Measurements from ENCODE around the gene TMEM244.

The TMEM244 gene

GRCh38 chr6:129875610-129876520 lies 14.8 kb upstream of the TMEM244 start:
- Histone ChIP-seq H3K9ac (ENCODE audit: low read length) (no peak overlapping the region), H3K4me2 (ENCODE audit: low read length) (peak overlapping the region; percentile 67), H3K4me1 (ENCODE audit: low read length) (peaks cover 19% of the 10 kb centered on the region), H2AFZ (ENCODE audit: low read depth, low read length) (no peak overlapping the region), H3K27me3 (ENCODE audit: low read depth, low read length) (peaks cover 5% of the 10 kb centered on the region; the same call in 1 of the 2 replicates), H3K9me3 (ENCODE audit: insufficient read depth, low read length) (no peaks in the 10 kb centered on the region), H3K27ac (ENCODE audit: low read length) (no peak overlapping the region), H3K79me2 (ENCODE audit: low read length) (no peaks in the 10 kb centered on the region), H3K4me3 (ENCODE audit: low read length) (peak overlapping the region; percentile 58), H4K20me1 (ENCODE audit: insufficient read depth, low read length) (no peaks in the 10 kb centered on the region), H3K36me3 (replicated peaks; ENCODE audit: low read depth, low read length) (no peaks in the 10 kb centered on the region)
- TF ChIP-seq EZH2phosphoT487 (IDR thresholded peaks at IDR 0.05; ENCODE audit: low read depth) (no peak), CTCF (IDR thresholded peaks at IDR 0.05; ENCODE audit: low read depth, low read length) (no peak)

- Histone ChIP-seq H3K27ac (ENCODE audit: low read length) (no peak overlapping the region), H4K20me1 (ENCODE audit: insufficient read depth, low read length) (no peaks in the 10 kb centered on the region), H3K4me1 (ENCODE audit: low read length) (peaks cover 19% of the 10 kb centered on the region)
Observed at GRCh38 chr6:129874837-129875236, 13.7 kb upstream of the TMEM244 start.

GRCh38 chr6:129872586-129872985 lies 11.5 kb upstream of the TMEM244 start:
- no peak overlapping the region for H3K4me3 ChIP-seq (ENCODE audit: low read length)
- no peak overlapping the region for H3K27ac ChIP-seq (ENCODE audit: low read length)
- peaks cover 19% of the 10 kb centered on the region for H3K4me1 ChIP-seq (ENCODE audit: low read length)
- no peak for TF ChIP-seq CTCF (IDR thresholded peaks at IDR 0.05; ENCODE audit: low read depth, low read length)
- TF ChIP-seq EZH2phosphoT487 (IDR thresholded peaks at IDR 0.05; ENCODE audit: low read depth): no peak
- H3K36me3 ChIP-seq (replicated peaks; ENCODE audit: low read depth, low read length): no peaks in the 10 kb centered on the region
- no peaks in the 10 kb centered on the region for H3K9me3 ChIP-seq (ENCODE audit: insufficient read depth, low read length)
- no peaks in the 10 kb centered on the region for H3K79me2 ChIP-seq (ENCODE audit: low read length)
- no peak overlapping the region for H3K9ac ChIP-seq (ENCODE audit: low read length)
- H3K27me3 ChIP-seq (ENCODE audit: low read depth, low read length): peaks cover 5% of the 10 kb centered on the region; the same call in 1 of the 2 replicates
- no peak overlapping the region for H2AFZ ChIP-seq (ENCODE audit: low read depth, low read length)
- H3K4me2 ChIP-seq (ENCODE audit: low read length): no peak overlapping the region
- H4K20me1 ChIP-seq (ENCODE audit: insufficient read depth, low read length): no peaks in the 10 kb centered on the region

More at GRCh38 chr6:129874837-129875236, 13.7 kb upstream of the TMEM244 start:
- no peak overlapping the region for H2AFZ ChIP-seq (ENCODE audit: low read depth, low read length)
- no peak overlapping the region for H3K9ac ChIP-seq (ENCODE audit: low read length)
- TF ChIP-seq EZH2phosphoT487 (IDR thresholded peaks at IDR 0.05; ENCODE audit: low read depth) (no peak), CTCF (IDR thresholded peaks at IDR 0.05; ENCODE audit: low read depth, low read length) (no peak)
- H3K36me3 ChIP-seq (replicated peaks; ENCODE audit: low read depth, low read length): no peaks in the 10 kb centered on the region
- no peak overlapping the region for H3K4me2 ChIP-seq (ENCODE audit: low read length)
- H3K4me3 ChIP-seq (ENCODE audit: low read length): no peak overlapping the region
- H3K79me2 ChIP-seq (ENCODE audit: low read length): no peaks in the 10 kb centered on the region
- no peaks in the 10 kb centered on the region for H3K9me3 ChIP-seq (ENCODE audit: insufficient read depth, low read length)
- H3K27me3 ChIP-seq (ENCODE audit: low read depth, low read length): peaks cover 5% of the 10 kb centered on the region; the same call in 1 of the 2 replicates

GRCh38 chr6:129871221-129871620 lies 10.1 kb upstream of the TMEM244 start:
- Histone ChIP-seq H3K27ac (ENCODE audit: low read length) (no peak overlapping the region), H3K4me1 (ENCODE audit: low read length) (peaks cover 26% of the 10 kb centered on the region), H4K20me1 (ENCODE audit: insufficient read depth, low read length) (no peaks in the 10 kb centered on the region), H3K9ac (ENCODE audit: low read length) (no peak overlapping the region), H3K79me2 (ENCODE audit: low read length) (no peaks in the 10 kb centered on the region), H2AFZ (ENCODE audit: low read depth, low read length) (no peak overlapping the region), H3K36me3 (replicated peaks; ENCODE audit: low read depth, low read length) (no peaks in the 10 kb centered on the region), H3K9me3 (ENCODE audit: insufficient read depth, low read length) (no peaks in the 10 kb centered on the region), H3K4me3 (ENCODE audit: low read length) (no peak overlapping the region), H3K4me2 (ENCODE audit: low read length) (no peak overlapping the region), H3K27me3 (ENCODE audit: low read depth, low read length) (peaks cover 5% of the 10 kb centered on the region; the same call in 1 of the 2 replicates)
- TF ChIP-seq CTCF (IDR thresholded peaks at IDR 0.05; ENCODE audit: low read depth, low read length) (no peak), EZH2phosphoT487 (IDR thresholded peaks at IDR 0.05; ENCODE audit: low read depth) (no peak)

All from OCI-LY3 (cell line).